GM12892 (cell line): ENCODE measurements around the gene MOB2.

ENCODE experiments used
- POLR2A ChIP-seq: IDR thresholded peaks from 2 replicates; pipeline ENCODE4 v1.6.1; 2011; ENCODE audit warnings: low read depth, low read length, control low read depth
- POLR2AphosphoS5 ChIP-seq: IDR thresholded peaks from 2 replicates; pipeline ENCODE4 v1.6.1; 2011; ENCODE audit warnings: low read depth, low read length, control low read depth
- TAF1 ChIP-seq: IDR thresholded peaks from 2 replicates; pipeline ENCODE4 v1.6.1; 2011; ENCODE audit warnings: low read depth, mild to moderate bottlenecking, control low read depth, low read length, borderline replicate concordance

GRCh38 chr11:1532014-1532586 is 45.5 kb upstream of the MOB2 start:
- TF ChIP-seq POLR2A, result no peak
- no peak for TF ChIP-seq POLR2AphosphoS5
- no peak for TF ChIP-seq TAF1
